ENCODE results near the gene PDZRN3.

The PDZRN3 gene

GRCh38 chr3:73409138-73409763 is 215.5 kb downstream of the PDZRN3 start:
- DNase-seq: no peak

DNA sequence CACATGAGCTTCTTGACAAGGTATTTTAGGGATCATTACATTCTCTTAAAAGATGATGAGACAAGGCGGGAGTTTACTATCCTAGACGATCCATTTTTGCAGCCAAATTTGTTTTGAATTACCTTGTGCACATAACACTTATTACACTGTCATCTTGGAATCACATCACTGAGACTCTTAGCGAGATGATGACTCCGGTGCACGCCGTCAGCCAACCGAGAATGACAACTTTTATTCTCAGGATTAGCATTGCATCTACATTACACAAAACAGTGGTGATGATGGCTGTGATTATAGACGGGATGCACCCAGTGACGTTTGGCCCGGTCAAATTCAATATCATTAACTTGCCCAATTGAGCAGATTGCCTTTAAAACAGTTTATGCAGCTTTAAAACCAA is 216.1 kb downstream of the PDZRN3 start:
- DNase-seq: no peak

- no peak for DNase-seq
Measured at GRCh38 chr3:73407577-73407976, 217.2 kb downstream of the PDZRN3 start.

- DNase-seq: no peak
Measured at GRCh38 chr3:73405853-73406252, 218.9 kb downstream of the PDZRN3 start.

DNA sequence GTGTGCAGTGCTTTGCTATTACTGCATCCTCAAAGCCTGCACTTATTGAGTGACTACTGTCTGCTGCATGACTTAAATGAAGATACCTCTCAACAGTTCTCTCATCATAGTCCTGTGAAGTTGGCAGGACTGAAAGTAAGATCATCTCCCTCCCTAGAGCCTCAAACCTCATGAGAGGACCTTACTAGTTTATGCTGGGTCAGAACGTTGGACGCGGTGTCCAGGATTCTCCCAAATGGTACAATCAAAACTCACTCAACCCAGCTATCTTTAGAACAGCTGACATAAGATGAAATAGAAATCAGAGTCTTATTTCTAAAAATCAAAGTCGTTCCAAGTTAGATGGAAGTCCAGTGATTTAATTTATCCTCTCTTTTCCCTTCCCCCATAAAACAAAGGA is 219.7 kb downstream of the PDZRN3 start:
- no peak for DNase-seq

DNA sequence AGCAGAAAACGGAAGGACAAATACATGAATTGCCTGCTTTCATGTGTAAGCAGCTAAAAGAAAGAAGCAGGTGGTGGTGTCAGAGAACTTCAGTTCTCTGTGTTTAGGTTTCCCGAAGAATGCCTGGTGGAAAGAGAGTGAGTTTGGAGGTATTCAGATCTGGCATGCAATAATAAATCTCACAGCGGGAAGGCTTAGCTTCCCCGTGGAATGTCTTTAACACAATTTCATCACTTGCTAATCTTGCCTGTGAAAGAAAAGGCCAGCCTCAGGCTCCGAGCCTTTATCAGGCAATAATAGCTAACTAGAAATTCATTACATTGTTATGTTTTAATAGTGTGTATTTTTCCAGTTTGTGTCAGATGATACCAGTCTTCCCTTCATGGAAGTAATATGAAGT is 220.3 kb downstream of the PDZRN3 start:
- DNase-seq: no peak

DNA sequence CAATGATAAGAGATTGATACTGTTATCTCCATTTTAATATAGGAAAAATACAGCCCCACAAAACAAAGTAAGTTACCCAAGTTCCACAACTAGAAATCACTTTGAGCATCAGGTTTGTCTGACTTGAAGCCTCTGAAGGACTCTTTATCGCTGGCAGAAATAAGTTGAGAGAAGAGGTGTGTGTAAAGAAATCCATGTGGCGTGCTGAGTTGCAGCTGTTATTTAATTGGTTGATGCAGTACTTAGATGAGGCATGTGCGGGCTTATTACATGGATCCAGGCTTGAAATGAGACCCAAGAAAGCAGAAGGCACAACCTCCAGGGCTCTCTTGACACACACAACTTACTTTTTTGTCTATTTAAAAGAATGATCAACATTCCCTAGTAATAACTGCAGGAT is 221.3 kb downstream of the PDZRN3 start:
- no peak for DNase-seq

DNA sequence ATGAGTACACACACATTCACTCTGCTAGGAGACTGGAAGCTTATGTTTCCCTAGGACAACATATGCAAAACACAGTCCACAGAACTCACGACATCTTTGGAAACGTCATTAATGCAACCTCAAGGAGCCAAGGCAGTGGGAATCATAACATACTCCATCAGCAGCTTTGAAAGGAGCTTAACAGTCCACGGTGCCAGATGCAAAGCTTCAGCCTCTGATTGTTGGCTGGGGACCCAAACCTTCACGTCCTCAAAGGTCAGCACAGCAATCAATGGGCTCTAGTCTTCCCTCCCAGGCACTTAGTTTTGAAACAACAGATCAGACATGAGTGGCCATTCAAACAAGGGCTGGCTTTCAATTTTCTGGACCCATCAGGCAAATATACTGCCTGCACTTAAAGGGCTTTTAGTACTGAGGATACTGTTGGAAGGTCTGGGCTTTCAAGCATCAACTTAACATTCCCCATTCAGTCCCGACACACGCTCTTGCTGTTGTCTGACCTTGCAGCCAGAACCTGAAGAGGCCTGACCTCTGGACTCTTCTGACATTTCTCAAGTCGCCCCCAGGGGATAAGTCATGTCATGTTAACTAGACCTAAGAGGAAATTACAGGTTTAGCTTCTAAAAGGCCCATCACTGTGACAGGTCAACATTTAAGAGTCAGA is 223.0 kb downstream of the PDZRN3 start:
- DNase-seq: no peak

GRCh38 chr3:73401059-73401458 is 223.7 kb downstream of the PDZRN3 start:
- no peak for DNase-seq

DNA sequence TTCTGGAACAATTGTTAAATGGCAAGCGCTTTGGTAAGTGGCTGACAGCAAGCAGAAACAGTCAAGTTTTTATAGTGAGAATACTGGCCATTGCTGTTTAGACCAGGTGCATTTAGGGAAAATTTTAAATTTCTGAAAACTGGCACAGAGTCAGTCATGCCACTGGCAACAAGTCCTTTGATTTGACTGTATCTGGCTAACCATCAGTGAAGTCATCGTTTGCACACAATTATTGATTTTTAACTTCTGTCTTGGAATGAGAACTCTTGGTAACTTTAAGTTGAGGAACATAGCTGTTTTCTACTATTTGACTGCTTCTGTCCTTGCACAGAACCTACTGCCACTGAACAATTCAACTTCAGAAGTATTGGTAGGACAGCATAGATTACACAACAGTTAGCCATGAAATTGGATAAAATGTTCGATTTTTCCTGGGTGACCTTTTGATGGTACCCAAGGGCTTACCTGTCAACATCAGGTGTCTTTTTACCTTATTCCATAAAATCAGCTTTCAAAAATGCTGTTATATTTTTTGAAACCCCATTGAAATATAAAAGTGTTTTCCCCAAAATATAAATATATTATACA is 225.0 kb downstream of the PDZRN3 start:
- no peak for DNase-seq

DNA sequence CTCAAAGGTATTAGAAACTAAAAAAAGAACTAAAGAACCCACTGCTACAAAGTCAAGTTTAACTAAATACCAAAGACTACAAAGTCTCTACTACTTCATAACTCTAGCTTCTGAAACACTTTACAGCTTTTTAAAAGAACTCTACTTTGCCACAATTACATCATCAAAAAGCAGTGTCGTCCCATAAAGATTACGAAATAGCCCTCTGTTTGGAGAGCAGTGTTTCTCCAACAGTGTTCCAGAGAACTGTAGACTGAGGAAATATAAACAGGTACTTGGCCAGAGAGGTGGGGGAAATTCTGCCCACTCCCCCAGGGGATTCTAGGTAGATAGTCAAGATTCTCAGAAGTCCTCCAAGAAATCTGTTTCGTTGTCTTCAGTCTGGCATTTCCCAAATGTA is 225.6 kb downstream of the PDZRN3 start:
- DNase-seq: no peak

DNA sequence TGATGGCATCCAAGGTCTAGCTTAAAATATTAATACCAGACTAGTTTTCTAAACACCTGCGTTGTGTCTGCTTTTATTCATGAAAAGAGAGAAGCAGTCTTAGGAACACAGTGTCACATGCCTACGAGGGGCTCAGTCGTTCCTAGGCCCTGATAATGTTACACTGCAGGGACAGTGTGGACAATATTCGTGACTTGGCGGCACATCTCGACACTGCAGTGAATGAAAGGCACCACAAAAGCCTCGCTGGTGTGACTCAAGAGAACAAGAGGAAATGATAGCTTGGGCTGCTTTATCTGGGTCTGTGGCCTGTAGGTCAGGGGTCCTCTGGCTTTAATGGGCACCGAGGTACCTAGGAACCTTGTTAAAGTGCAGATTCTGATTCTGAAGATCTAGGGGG is 226.7 kb downstream of the PDZRN3 start:
- DNase-seq: no peak

- no peak for DNase-seq
Measured at GRCh38 chr3:73394240-73394639, 230.5 kb downstream of the PDZRN3 start.

GRCh38 chr3:73393005-73393404 is 231.7 kb downstream of the PDZRN3 start:
- no peak for DNase-seq

DNA sequence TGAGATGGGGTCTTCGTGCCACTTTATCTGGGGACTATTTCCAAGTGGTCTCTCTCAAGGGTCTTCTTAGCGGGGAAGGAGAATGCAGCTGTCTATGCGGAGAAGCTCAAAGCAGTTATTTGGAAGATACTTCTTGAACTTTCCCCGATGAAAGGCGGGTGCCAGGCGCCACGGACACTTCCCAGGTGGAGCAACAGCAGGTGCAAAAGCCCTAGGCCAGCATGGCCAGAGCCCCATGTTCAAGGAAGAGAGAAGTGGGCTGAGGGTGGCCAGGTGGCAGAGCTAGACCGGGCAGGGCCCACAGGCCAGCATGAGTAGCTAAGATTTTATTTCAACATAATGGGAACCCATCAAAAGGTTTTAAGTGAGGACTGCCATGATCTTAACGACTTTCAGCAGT is 232.8 kb downstream of the PDZRN3 start:
- no peak for DNase-seq

- DNase-seq: no peak
Measured at GRCh38 chr3:73389928-73390327, 234.8 kb downstream of the PDZRN3 start.

DNA sequence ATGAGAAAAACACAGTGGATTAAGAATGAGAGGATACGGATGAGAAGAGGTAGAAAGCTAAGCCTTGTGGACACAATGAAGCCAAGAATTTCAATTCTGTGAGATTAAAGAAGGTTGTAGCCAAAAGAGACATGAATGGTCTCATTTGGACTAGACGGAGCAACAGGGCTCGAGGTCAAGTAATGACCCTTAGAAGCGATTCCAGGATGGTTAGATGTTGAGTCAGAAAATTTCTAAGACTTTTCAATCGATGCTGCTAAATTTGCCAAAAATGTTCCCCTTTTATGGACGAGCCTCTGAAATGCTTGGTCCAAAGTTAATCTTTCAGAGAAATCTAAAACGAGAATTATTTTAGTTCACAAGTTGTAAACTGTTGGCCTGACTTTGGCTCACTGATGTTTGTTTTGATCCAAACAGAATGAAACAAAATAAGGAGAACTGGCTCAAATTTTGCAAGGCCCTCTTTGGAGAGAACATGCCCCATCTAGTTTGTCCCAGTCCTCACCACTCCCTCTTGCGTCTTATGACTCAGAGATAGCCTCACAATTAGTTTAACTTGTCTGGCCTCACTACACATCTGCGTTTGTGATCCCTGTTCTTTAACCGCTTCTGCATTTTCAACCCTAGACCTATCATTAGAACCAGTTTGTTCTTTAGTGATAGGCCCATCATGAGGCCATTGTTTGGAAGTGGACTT is 235.5 kb downstream of the PDZRN3 start:
- no peak for DNase-seq

DNA sequence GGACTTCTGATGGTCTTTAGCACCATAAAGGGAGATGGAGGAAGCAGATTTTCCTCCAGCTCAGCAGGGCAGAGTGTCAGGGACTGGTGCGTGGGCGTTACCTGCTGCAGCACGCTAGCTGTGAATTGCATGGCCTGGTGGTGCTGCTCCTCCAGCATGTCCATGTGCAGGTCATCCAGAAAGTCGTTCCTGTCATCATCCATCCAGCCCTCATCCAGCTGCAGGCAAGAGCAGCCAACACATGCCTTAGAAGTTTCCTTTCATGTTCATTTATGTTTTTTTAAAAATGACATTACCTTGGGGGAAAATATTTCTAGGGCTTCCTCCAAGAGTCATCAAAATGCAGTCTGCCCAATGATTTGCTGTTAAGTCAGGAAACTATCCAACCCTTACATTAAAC is 239.2 kb downstream of the PDZRN3 start:
- DNase-seq: no peak

DNA sequence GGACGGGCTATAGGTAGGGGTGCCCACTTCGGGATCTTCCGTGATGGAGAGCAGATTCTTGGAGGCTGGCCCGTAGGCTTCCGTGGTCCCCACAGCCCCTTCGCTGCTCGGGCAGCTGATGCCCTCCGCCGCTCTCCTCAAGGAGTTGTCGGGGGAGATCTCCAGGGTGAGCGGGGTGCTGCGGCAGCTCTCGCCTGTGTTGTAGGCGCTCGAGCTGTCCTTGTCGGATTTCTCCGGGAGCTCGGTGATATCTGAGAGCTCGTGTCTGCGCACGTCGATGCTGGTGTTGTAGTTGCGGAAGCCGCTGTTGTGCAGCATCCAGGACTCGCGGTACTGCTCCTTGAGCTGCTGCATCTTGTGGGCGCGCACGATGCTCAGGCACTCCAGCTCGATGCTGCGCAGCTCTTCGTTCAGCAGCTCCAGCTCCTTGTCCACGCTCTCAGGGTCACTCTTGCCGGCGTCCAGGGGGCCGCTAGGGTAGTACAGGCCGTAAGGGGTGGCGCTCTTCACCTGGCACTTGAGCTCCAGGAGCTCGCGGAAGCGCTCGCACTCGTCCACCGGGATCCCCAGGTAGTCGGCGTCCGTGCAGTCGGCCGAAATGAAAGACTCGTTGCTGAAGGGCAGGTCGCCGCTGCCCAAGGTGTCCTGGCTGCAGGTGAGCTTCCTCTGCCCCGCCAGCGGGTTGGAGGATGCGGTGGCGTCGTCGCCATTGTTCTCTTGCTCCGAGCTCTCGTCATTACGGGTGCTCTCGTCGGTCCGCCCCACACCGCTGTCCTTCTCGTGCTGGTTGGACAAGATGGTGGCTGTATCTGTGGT is 240.4 kb downstream of the PDZRN3 start:
- no peak for DNase-seq

DNA sequence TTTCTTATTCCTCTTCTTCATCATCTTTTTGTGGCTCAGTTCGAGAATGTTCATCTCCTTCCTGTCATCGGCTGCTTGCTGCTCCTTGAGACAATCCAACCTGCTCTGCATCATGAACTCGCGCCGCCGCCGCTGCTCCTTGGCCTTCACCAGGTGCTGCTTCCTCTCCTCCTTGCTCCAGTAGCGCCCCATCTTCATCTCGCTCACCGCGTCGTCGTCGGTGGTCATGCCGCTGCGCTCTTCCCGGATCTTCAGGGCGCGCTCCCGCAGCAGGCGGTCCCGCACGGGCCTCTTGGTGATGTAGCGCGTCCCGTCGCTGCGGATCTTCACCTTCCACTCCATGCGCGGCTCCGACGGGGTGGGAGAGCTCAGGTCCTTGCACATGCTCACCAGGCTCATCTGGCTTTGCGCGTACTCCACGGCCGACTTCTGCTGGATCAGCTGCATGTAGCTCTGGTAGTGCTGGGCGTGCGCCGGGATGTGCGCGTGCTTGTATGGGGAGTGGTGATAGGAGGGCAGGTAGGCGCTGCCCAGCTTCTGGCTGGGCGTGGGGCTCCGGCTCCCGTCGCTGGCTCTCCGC is 241.2 kb downstream of the PDZRN3 start:
- no peak for DNase-seq

DNA sequence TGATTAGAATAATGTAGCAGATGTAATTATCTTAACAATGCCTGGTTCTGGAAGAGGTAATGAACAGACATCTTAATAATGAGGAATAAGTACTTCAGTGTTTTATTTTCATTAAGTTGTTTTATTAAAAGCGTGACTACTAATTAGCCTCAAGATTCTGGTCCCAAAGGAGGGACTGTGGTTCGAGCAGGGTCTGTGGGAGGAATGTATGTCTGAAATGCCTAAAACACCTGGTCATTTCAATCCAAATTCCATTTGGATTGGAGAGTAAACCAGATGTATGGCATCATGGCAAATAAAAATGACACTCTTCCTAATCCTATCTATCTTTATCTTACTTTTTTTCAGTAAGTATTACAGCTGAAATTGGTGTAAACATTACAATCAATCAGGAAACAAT is 243.2 kb downstream of the PDZRN3 start:
- DNase-seq: no peak

GRCh38 chr3:73380735-73381532 is 243.8 kb downstream of the PDZRN3 start:
- no peak for DNase-seq

All from NCI-H2171 (cell line).